KBM-7 (cell line): Measurements from ENCODE around the gene ARF1.

Experiments
- DNase-seq: peaks from one replicate; pipeline ENCODE4 v3.0.0-alpha.2; 2015
- in situ Hi-C: fragments of 300-500 bp; cut with MboI; formaldehyde crosslinking; loops from 2 replicates; pipeline ENCODE4 v1.14.3; 2020; ENCODE audit warnings: low sequenced_read_pairs, low pct_unique_long_range_greater_than_20kb, mixed read lengths

ARF1 gene

GRCh38 chr1:228140724-228141225 is 58.3 kb downstream of the ARF1 start:
- DNase-seq = no peak
- in situ Hi-C loops = no loop called here

DNA sequence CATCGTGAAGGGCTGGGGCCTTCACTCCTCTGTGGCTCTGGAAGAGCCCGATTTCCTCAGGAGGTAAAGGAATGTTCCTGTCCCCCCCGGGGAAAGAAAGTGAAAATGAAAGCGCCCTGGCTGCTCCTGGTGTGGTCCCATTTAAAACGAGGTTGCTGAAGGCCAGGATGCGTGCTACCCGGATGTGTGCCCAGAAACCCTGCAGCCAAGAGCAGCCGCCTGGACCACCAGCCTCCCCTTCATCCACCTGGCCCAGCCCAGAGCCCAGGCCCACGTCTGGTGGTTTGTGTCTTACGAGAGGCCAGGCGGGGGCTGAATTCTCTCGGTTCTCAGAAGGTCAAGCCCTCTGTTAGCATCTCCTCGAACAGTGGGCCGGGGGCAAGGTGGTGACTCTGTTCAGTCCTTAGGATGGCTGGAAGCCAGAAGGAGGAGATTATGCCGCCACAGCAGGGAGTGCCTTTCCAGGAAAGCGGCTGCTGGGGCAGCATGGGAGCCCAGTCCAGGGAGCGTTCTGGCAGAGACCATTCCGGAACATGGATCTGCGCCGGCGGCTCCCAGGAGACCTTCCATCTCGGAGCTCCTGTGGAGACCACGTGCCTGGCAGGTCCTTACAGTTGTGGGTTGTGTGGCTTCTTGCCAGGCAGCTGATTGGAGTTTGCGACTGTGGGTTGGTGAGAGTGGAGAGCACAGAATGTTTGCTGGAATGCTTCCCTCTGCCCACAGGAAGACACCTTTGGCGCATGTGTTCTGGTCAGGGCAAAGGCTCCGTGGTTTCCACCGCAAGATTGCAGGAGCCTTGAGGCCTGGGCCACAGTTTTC is 58.9 kb downstream of the ARF1 start:
- DNase-seq = peak; percentile 36
- in situ Hi-C loops = no loop called here

DNA sequence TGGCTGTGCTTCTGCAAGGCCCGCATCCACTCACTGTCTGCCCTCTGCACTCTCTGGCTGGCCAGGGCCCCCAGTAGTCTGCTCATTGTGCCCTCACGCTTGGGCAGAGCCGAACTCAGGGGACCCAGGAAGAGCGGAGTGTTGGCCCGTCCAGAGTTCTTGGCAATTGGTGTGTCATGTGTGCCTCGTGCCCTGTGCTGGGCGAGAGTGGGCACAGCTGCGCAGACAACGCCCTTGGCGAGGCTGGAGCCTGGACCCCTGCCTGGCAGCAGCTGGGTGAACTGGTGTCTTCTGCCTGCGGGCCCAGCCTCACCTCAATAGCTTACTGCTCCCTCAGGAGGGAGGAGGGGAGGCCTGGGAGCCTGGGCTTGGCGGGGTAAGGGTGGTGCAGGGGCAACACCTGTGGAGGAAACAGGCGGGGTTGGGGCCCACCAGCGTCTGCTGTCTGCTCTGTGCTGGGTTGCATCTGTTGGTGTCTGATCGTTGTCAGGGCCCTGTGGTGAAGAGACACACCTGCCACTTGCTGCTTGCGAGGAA is 59.7 kb downstream of the ARF1 start:
- DNase-seq = no peak
- in situ Hi-C loops = no loop called here

DNA sequence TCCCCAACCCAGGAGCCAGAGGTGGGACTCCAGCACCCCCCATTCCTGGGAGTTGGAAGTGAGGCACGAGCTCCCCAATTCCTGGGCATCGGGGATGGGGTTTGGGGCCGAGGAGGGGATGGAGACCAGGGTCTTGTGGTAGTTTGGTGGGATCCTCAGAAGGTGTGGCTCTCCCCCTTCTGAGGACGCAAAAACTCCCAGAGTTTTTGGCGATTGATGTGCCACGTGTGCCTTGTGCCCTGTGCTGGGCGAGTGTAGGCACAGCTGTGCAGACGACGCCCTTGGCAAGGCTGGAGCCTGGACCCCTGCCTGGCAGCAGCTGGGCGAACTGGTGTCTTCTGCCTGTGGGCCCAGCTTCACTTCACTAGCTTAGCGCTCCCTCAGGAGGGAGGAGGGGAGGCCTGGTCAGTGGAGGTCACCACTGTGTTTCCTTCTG is 60.2 kb downstream of the ARF1 start:
- DNase-seq = no peak
- in situ Hi-C loops = no loop called here

GRCh38 chr1:228143480-228144192 is 61.1 kb downstream of the ARF1 start:
- DNase-seq = no peak
- in situ Hi-C loops = no loop called here

- in situ Hi-C loops = no loop called here
- no peak for DNase-seq
These were observed 61.9 kb downstream of the ARF1 start for GRCh38 chr1:228144193-228144992.

GRCh38 chr1:228144993-228145343 is 62.5 kb downstream of the ARF1 start:
- no peak for DNase-seq
- in situ Hi-C loops = no loop called here

GRCh38 chr1:228145463-228146416 is 63.2 kb downstream of the ARF1 start:
- in situ Hi-C loops = no loop called here
- DNase-seq = no peak

GRCh38 chr1:228146417-228147150 is 64.1 kb downstream of the ARF1 start:
- in situ Hi-C loops = no loop called here
- DNase-seq = no peak

GRCh38 chr1:228147151-228147693 is 64.7 kb downstream of the ARF1 start:
- no peak for DNase-seq
- in situ Hi-C loops = no loop called here

- no peak for DNase-seq
These were observed 65.3 kb downstream of the ARF1 start for GRCh38 chr1:228147768-228148167.

DNA sequence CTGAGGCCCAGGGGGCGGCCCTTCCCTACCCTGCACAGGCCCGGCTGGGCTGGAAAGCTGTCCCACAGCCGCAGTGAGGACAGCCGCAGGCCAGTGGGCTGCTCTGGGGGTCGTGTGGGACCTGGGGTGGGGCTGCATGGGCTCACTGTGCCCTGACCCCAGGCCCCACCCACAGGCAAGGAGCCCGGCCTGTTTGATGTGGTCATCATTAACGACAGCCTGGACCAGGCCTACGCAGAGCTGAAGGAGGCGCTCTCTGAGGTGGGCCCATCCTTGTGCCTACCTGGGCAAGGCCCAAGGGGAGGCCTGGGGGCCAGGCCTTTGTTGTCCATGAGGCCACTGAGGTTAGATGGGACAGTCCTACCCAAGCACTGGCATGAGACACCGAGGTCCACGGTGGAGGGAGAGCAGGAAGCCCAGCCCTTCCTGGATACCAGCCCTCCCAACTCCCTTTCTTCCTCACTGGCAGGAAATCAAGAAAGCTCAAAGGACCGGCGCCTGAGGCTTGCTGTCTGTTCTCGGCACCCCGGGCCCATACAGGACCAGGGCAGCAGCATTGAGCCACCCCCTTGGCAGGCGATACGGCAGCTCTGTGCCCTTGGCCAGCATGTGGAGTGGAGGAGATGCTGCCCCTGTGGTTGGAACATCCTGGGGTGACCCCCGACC is 65.8 kb downstream of the ARF1 start:
- in situ Hi-C loops = no loop called here
- DNase-seq = no peak

More at GRCh38 chr1:228147768-228148167, 65.3 kb downstream of the ARF1 start:
- in situ Hi-C loops = no loop called here
